Left cardiac atrium (tissue), 4 donors: ENCODE measurements around the gene WWOX. TPM values are rescaled to one million over a fixed set of nuclear protein-coding genes. Genes with fewer than 3 reads are reported as not detected.
A peak's percentile ranks its signal among the peaks of the same experiment; 100 is the strongest.

Experiments used
- ATAC-seq, 2 donors: fragments of 200-7000 bp; cut with Tn5 transposase; one replicate each; pipeline ENCODE4 v1.9.1; 2020; ENCODE audit warnings: mild to moderate bottlenecking in 2 of 2, moderate library complexity in 2 of 2
- DNase-seq: peaks from one replicate; pipeline ENCODE4 v3.0.0-alpha.2; 2020
- intact Hi-C, 2 donors: fragments of 100-400 bp; cut with DNase I; formaldehyde crosslinking; loops; one replicate each; pipeline versions ENCODE4 v1.14.1 to v1.15.1; 2022 to 2023
- total RNA-seq, 2 donors: library from RNA; stranded (reverse); fragmentation: NEBNext Ultra II Directional; extraction: Animal tissue kit (Norgen Biotek cat#: 25700); gene quantifications; one replicate each; pipeline ENCODE4 v1.2.1, GENCODE V29; 2021
- donor health status: DM: no; HTN: yes; CAD: no.
- donor health status: DM: no; HTN: yes; CAD: no; lungs with severe emphysema.
- donor health status: DM: yes; HTN: yes; CAD: no.
- donor health status: Dilated cardiomyopathy.

Gene WWOX
- total RNA-seq, 2 donors from 2014 or later, result 7.6 to 8.6 TPM

- intact Hi-C loops, result no loop called here
- ATAC-seq (no peak), DNase-seq (no peak)
These were observed 210.3 kb downstream of the WWOX start for GRCh38 chr16:78309763-78310162.

GRCh38 chr16:78310196-78310595, 210.7 kb downstream of the WWOX start:
- ATAC-seq (no peak), DNase-seq (no peak)
- intact Hi-C loops, result no loop called here

DNA sequence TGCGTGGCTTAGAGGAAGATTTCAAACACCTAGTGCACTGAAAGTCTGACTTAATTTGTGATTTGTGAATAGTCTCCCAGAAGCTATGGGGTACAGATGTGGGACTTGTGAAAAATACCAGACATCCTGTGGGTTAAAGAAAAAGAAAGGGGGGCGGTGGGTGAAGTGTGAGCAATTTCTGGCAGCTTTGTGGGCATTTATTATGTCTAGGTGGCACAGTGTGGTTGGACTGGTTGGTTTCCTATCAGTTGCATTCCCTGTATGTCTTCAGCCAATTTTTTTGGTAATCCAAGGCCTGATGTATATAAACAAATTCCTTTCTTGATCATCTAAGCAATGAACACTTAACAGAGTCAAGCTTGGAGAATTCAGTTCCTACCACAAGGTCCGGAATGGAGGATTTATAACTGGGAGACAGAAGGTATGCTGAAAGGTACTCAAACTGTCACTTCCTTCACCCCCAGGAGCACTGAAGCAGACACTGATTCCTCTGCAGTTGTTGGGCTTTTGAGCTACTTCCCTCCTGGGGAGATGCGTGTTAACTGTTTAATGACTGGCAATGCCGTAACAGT, 211.6 kb downstream of the WWOX start:
- no peak for DNase-seq
- intact Hi-C loops, result no loop called here
- ATAC-seq, result no peak

DNA sequence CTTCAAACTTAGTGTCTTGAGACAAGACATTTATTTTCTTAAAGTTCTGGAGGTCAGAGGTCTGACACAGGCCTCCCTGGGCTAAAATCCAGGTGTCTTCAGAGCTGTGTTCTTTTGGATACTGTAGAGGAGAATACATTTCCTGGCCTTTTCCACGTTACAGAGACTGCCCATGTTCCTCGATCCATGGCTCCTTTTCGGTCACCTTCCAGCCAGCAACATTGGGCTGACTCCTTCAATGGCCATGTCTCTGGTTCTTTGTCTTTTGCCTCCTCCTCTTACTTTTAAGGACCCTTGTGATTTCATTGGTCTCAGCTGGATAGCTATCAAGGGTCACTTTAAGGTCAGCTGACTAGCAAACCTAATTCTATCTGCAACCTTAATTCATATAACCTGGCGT, 212.4 kb downstream of the WWOX start:
- intact Hi-C loops, result no loop called here
- no peak for DNase-seq
- no peak for ATAC-seq

DNA sequence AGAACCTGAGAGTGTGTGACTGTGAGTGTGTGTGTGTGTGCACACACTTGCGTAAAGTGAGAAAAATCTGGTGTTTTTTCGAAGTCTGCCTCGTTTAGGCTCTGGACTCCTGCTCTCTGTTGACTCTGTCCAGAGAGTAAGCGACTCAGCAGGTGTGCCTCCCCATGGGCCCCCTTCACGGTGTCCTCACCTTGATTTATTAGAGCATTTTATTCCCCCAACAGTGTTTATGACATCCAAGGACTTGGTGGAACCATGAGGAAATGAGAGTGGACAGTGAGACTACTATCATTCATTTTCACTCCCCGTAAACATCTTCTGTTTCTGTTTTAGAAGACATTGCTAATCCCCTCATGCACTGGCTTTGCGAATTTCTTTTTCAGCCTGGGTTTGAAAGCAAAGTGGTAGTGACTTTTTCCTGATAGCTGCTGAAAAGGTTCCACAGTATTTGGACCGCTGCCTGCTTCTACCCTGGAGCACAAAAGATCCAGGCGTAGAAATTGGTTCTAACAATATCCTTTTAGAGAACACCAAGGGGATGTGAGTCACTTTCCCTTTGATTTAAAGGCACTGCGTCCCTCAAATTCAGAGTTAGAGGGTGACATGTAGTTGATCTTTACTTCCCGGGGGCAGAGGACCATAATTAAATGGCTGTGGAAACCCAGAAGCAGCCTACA, 218.2 kb downstream of the WWOX start:
- no peak for ATAC-seq
- DNase-seq, result peak; percentile 52
- intact Hi-C loops, result no loop called here

GRCh38 chr16:78321620-78322360, 222.3 kb downstream of the WWOX start:
- DNase-seq, result no peak
- no peak for ATAC-seq
- intact Hi-C loops, result no loop called here

DNA sequence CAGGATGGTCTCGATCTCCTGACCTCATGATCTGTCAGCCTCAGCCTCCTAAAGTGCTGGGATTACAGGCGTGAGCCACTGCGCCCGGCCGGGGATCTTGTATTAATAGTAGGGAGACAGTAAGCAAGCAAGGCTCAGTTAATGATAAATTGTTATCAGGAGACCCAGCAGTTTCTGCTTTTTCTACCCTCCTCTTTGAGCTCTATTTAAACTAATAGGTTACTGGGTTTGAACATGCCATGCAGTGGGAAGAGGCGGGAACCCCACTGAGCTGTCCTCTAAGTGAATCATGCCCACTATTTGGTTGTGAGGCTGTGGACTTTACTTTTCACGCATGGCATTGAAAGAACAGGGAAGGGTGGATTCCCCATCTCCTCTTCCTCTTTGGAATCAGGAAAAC, 223.9 kb downstream of the WWOX start:
- intact Hi-C loops, result no loop called here
- DNase-seq, result no peak
- no peak for ATAC-seq

DNA sequence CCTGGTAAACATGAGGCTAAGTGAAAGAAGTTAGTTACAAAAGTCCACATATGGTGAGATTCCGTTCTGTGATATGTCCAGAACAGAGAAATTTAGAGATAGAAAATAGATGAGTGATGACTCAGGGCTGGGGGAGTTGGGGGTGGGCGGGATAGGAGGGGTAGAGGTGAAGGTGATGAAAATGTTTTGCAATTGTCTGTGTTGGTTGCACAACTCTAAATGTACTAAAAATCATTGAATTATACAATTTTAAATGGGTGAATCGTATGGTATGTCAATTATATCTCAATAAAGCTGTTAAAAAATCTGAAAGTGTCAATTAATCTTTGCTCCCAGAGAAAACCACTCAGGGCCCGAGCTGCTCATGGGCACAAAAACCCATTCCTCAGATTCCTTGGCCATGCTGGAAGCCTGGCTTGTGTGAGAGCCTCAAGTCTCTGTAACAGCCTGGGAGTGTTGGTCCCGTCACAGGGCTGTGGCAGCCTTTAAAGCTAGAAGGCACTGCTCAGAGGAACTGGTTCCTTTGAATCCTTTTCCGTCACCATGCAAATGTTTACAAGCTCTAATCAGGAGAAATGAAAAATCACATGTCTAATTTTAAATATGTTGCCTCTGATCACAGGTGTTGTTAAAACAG, 225.3 kb downstream of the WWOX start:
- intact Hi-C loops, result no loop called here
- DNase-seq, result no peak
- ATAC-seq, result no peak

GRCh38 chr16:78325468-78326352, 226.3 kb downstream of the WWOX start:
- no peak for ATAC-seq
- intact Hi-C loops, result no loop called here
- DNase-seq, result no peak

- ATAC-seq (no peak), DNase-seq (no peak)
- intact Hi-C loops, result no loop called here
These were observed 227.3 kb downstream of the WWOX start for GRCh38 chr16:78326731-78327130.

DNA sequence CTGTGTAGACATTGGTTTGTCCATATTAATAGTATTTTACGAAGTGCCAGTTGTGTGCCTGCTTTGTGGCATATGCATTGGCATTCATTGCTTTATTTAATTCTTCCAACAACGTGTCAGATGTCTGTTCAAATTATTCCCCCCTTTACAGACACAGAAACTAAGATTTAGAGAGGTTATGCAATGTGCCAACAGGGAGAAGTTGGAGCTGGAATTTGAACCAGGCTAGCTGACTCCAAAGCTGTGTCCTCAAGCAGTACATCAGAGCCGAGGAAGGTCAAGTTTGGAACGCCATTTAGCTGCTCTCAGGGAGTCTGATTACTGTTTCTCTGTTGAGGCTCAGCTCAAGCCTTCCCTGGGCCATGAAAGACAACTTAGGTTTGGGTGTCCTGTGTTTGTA, 232.3 kb downstream of the WWOX start:
- no peak for ATAC-seq
- no peak for DNase-seq
- intact Hi-C loops, result no loop called here

GRCh38 chr16:78333808-78334207, 234.4 kb downstream of the WWOX start:
- DNase-seq (no peak), ATAC-seq (no peak)
- intact Hi-C loops, result no loop called here

DNA sequence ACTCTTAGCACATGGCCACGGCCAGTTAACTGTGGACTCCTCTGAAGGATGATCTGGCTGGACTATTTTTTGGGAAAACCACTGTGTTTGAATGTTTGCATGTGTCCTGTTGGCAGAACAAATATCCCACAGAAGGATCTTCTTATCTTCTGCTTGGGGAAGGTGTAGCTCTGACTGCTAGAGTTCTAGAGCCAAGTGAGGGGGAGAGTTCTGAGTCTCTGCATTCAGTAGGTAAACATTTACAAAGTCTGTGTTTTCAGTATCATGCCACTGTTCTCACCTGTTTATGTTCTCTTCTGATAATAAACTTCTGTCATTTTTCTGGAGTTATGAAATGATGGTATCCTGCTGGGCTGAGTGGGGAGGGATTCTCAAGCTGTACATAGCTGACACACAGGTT, 241.1 kb downstream of the WWOX start:
- DNase-seq (no peak), ATAC-seq (no peak)
- intact Hi-C loops, result no loop called here

- ATAC-seq, result no peak
- no peak for DNase-seq
- intact Hi-C loops, result no loop called here
These were observed 248.6 kb downstream of the WWOX start for GRCh38 chr16:78348068-78348467.

DNA sequence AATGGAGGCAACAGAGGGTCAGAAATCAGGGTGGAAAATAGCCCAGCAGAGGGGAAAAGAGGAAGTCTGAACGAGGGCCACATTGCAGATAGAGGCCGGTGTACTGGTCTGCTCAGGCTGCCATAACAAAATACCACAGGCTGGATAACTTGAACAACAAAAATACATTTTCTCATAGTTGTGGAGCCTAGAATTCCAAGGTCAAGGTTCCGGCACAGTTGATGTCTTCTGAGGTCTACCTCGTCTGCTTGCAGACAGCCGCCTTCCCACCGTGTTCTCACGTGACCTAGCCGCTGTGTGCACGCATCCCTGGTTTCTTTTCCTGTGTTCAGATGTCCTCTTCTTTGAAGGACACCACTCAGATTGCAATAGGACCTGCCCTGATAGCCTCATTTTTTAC, 249.4 kb downstream of the WWOX start:
- no peak for DNase-seq
- no peak for ATAC-seq
- intact Hi-C loops, result no loop called here

DNA sequence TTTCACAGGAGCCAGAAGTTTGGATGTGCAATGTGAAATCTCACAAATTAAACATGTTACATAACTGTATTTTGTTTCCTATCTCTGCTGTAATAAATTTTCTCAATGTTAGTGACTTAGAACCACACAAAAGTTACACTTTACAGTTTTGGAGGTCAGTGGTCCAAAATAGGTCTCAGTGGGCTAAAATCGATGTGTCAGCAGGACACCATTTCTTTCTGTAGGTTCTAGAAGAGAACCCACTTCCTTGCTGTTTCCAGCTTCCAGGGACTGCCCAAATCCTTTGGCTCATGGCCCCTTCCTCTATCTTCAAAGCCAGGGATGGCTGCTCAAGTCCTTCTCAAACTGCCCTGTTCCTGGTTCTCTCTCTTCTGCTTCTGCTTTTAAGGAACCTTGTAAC, 252.7 kb downstream of the WWOX start:
- intact Hi-C loops, result no loop called here
- no peak for DNase-seq
- no peak for ATAC-seq

DNA sequence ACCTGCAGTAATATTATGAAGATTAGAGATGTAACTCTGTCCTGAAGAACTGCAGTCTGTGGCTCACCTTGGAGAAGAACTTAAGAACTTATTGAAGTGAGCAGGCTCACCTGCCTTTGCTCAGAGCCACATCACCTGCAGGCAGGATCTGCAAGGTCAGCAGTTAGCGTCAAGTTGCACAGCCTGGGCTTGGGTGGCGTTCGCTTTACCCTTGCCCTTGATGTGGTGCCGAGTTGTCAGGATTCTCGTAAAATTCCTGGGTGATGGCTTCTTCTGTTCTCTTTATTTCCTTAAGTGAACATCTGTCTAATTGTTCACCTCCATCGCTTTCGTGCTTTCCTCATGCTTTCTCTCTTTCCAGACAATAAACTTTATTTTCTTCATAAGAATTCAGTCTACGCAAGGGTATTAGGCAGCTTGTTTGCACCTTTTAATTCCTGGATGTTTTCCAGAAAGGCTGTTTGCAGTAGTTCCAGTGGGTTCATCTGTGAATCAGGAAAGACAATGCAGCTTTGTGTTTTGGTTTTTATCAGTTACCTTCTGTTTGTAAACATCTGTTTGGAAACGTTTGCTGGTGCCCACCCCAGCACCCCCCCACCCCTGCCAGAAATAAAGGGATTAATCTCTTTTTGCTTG, 254.3 kb downstream of the WWOX start:
- ATAC-seq, result no peak
- intact Hi-C loops, result no loop called here
- no peak for DNase-seq

DNA sequence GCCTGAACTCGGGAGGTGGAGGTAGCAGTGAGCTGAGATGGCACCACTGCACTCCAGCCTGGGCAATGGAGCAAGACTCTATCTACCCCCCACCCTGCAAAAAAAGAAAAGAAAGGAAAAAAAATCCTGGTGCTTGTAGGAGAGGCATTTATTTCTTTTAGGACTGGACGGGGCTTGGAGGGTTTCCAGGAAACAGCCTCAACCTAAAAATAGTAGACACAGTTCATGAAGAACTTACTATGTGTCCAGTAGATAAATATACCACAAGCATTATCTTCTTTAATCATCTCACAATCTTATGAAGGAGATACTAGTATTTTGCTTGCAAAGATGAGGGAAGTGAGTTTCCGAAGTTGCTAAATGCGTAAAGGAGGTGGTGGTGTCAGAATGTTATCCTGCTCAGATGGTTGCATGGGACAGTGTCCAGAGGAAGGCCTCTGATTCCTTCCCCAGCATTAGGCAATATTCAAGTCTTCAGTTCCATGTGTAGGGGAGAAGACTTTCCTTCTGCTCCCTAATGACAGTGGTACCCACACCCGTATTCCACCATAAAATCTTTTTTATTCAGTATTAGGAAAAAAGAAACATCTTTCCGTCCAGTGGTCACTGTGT, 263.2 kb downstream of the WWOX start:
- intact Hi-C loops, result no loop called here
- DNase-seq, result no peak
- no peak for ATAC-seq
